ENCODE data around the gene DHCR7.
"Not testable (repeated sequence)": the region's sequence is repeated elsewhere in the genome, so short reads cannot be mapped to it uniquely, and the experiment has no call there.

Gene DHCR7

DNA sequence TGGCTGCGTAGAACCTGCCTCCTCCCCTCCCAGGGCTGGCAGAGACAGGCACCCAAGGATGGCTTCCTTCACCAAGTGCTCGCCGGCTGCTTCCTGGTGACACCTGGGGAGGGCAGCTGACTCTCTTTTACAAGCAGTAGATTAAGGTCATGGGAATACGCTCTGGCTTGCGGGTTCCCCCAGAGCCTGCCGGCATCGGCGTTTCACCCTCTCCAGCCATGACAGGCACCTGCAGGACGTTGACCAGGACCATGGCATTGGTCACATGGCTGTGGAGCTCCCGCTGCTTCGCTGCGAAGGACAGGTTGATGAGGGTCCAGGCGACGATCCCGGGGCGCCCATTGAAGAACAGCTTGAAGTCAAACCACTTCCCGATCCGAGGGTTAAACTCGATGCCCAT, 9.5 kb downstream of the DHCR7 start:
- FAIRE-seq (no peak), DNase-seq (ENCODE audit: low spot score) (no peak)

- no peak for FAIRE-seq
- no peak for DNase-seq (ENCODE audit: low spot score)
These were observed 10.3 kb downstream of the DHCR7 start for GRCh38 chr11:71437879-71438278.

- FAIRE-seq, result no peak
- no peak for DNase-seq (ENCODE audit: low spot score)
These were observed 10.8 kb downstream of the DHCR7 start for GRCh38 chr11:71437399-71437798.

GRCh38 chr11:71436861-71437260, 11.3 kb downstream of the DHCR7 start:
- no peak for FAIRE-seq
- DNase-seq (ENCODE audit: low spot score), result no peak

DNA sequence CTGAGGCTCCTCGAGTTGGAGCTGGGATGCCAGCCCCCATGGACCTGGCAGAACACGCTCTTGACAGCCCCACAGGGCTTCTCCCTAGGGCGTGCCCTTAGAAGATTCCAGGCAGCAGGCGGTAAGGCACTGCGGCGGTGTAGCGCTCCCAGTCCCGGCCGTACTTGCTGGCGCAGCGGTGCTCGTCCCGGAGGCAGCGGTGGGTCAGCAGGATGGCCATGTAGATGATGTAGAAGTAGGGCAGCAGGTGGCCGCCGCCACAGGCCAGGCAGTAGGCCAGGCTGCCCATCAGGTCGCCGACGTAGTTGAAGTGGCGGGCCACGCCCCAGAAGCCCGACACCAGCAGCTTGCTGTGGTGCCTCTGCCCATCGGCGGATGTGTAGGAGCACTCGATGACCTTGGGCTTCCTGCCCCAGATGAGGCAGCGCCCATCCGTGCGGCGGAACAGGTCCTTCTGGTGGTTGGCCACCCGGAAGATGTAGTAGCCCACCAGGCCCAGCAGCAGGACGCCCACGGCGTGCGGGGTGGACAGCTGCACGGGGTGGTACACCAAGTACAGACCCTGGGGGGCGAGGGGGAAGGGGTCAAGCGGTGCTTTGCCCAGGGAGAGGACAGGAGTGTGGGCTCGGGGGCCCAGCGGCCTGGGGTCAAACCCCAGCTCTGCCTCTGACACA, 12.8 kb downstream of the DHCR7 start:
- DNase-seq (ENCODE audit: low spot score), result no peak
- FAIRE-seq, result no peak

- DNase-seq (ENCODE audit: low spot score) (no peak), FAIRE-seq (no peak)
These were observed 13.5 kb downstream of the DHCR7 start for GRCh38 chr11:71434576-71435130.

DNA sequence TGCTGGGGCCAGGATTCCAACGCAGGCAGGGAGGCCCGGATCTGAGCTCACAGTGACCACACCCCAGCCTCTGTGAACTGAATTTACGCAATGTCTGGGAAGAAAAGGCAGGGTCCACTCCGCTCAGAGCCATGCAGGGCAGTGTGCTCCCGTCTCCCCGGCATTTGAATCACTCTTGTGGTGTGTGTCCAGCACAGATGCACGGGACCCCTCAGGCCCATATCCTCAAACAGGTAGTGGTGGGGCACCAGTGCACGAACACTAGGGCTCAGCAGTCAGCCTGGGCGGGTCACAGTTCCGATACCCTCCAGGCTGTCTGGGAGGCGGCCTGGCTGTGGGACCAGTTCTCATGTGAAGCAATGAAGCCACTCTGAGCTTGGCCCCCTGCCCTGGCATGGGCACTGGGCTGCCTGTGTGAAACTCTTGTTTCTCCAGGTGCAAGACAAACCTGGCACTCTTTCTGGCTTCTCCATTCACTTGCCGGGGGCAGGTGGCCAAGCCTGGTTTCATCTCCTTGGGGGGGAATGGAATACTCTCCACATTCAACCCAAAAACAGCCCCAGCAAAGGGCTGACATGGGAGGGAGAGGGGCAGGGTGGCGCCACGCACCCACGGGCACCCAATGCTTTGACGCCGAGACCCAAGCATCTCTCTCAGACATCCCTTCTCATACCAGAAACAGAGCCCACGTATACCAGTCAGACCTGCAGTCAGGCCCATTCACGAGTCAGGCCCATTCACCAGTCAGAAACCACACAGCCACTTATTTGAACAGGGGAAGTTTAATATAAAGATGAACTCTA, 14.3 kb downstream of the DHCR7 start:
- FAIRE-seq (no peak), DNase-seq (ENCODE audit: low spot score) (no peak)

- FAIRE-seq, result no peak
- DNase-seq (ENCODE audit: low spot score), result no peak
These were observed 15.2 kb downstream of the DHCR7 start for GRCh38 chr11:71432761-71433647.

GRCh38 chr11:71431271-71431670, 16.9 kb downstream of the DHCR7 start:
- FAIRE-seq (no peak), DNase-seq (ENCODE audit: low spot score) (no peak)

DNA sequence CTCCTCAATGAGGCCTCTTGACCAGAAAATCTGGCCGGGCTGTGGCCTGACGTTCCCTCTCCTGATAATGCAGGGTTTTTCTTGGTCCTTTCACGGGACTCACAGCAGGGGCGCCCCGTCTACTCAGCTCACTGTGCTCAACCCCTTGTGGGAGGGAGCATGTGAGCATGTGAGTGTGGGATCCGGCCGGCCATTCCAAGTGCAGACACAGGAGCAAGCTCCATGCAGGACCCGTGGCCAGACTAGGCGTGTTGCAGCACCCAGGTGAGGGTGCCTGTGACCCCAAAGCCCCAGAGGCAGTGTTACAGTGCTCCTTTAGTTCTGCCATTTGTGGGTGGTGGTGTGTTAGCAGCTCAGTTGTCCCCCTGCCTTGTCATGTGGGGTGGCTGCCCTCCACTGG, 18.0 kb downstream of the DHCR7 start:
- FAIRE-seq (no peak), DNase-seq (ENCODE audit: low spot score) (no peak)

GRCh38 chr11:71429701-71430100, 18.5 kb downstream of the DHCR7 start:
- FAIRE-seq (no peak), DNase-seq (ENCODE audit: low spot score) (no peak)

DNA sequence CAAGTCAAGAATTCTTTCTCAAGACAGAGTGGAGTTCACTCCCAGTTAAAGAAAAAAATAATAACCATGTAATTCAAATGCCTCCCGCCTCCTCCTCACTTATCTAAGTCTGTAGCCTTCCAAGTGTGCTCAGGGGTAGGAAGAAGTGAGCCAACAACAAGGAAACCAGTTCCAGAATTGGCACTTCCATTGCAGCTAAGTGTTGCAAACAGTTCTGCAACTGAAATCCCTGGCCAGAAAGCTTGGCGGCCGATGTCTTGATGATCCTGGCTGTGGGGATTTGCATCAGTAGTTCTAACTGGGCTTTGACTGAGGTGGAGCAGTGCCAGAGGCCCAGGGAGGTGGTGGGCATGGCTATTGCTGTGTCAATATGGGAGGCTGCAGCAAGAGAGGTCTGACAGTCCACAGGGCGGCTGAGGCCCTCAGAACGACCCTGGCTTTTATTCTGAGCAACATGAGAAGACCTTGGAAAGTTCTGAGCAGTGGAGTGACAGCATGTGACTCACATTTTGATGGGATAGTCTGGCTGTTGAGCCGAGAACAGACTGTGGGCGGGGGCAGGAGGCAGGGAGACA, 19.2 kb downstream of the DHCR7 start:
- DNase-seq (ENCODE audit: low spot score) (no peak), FAIRE-seq (no peak)

DNA sequence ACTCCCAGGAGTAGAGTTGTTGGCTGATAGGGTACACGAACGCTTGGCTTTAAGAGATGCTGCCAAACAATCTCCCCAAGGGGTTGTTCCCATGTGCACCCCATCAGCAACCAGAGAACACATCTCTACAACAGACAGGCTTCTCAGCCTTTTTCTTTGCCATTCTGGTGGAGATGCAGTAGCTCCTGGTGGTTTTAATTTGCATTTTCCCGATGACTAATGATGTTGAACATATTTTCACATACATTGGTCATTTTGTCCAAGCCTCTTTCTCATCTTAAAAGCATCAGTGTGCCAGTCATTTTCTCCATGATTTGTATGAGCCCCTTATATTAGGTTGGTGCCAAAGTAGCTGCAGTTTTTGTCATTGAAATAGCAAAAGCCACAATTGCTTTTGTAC, 21.8 kb downstream of the DHCR7 start:
- DNase-seq (ENCODE audit: low spot score) (no peak), FAIRE-seq (no peak)

GRCh38 chr11:71425860-71426259, 22.3 kb downstream of the DHCR7 start:
- DNase-seq (ENCODE audit: low spot score) (peak; percentile 26), FAIRE-seq (no peak)

GRCh38 chr11:71425409-71425808, 22.8 kb downstream of the DHCR7 start:
- DNase-seq (ENCODE audit: low spot score), result no peak
- no peak for FAIRE-seq

DNA sequence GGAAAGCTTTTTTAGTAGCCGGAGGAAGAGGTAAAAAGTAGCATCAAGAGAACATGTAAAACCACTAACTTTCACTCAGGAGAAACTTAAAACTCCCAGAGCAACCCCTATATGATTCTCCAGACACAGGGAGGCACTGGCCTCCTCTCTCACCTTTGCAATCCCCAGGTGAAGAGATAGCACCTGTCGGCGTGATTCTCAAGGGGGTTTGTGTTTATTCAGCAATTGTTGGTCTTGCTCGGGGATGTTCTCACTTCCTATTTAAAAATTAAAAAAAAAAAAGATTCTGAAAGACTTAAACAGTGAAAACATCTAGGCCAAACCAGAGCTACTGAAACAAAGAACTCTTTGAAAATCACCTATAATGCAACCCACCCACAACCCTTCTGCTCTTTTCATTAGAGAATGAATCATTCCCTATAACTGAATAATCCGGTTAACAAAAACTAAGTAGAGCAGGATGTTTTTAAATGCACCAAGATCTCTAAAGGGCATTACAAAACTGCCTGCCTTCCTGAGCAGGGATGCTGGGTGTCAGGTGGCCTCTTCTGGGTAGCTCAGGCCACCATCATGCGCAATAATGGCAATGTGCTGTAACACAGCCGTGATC, 24.9 kb downstream of the DHCR7 start:
- FAIRE-seq (no peak), DNase-seq (ENCODE audit: low spot score) (no peak)

GRCh38 chr11:71422318-71422717, 25.9 kb downstream of the DHCR7 start:
- not testable (repeated sequence) for FAIRE-seq; DNase-seq (ENCODE audit: low spot score)

GRCh38 chr11:71421392-71421950, 26.7 kb downstream of the DHCR7 start:
- FAIRE-seq (no peak), DNase-seq (ENCODE audit: low spot score) (no peak)

GRCh38 chr11:71420455-71421241, 27.5 kb downstream of the DHCR7 start:
- peak; percentile 69 for FAIRE-seq
- DNase-seq (ENCODE audit: low spot score), result peak; percentile 60

DNA sequence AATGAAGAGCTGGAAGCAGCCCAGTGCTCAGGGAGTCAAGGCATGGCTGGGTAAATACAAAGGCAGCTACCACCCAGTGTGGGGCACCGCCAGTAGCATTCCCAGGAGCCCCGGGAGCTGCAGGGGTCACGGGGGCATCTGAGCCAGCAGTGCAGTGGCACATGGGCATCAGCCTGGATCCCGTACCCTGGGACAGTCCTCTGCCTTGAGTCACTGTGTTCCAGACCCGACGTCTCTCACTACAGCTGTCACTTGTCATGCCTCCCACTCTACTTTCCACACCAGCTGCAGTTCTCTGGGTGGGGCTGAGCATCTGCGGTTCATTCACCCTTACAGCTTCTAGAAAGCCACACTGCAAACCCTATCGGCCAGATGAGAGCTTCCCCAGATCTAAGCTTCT, 29.6 kb downstream of the DHCR7 start:
- no peak for DNase-seq (ENCODE audit: low spot score)
- FAIRE-seq, result no peak

All from urothelium cell line (cell line).